Endothelial cell of umbilical vein (primary cell): ENCODE measurements around the gene EYS. TPM values are rescaled to one million over a fixed set of nuclear protein-coding genes. Genes with fewer than 3 reads are reported as not detected.

ENCODE experiments used
- BruUV-seq: library from RNA; stranded (reverse); fragments of 400-500 nt; replicated peaks from 2 replicates; lab custom pipeline; 2021; lab: Mats Ljungman, UMichigan
- CTCF ChIA-PET: fragments of 300-600, 350-600 bp; sonication (Branson Sonifier 250); formaldehyde crosslinking; loops from one replicate; lab custom pipeline; 2021; ENCODE audit warnings: antibody characterized with exemption, inconsistent platforms; lab: Charles Lee
- POLR2A ChIA-PET: fragments of 300-600, 350-600 bp; sonication (Branson Sonifier 250); formaldehyde crosslinking; loops from one replicate; lab custom pipeline; 2021; ENCODE audit warnings: antibody characterized with exemption, inconsistent platforms; lab: Charles Lee
- DNase-seq: peaks from one replicate; pipeline ENCODE4 v3.0.0-alpha.2; 2011; ENCODE audit warnings: low read depth, low spot score
- FAIRE-seq: peaks from 2 replicates; lab custom pipeline; 2011; peaks lifted over from hg19 to GRCh38; lab: Jason Lieb, UNC
- H2AFZ ChIP-seq: 2 replicates; pipeline ENCODE4 v1.6.0; 2012; ENCODE audit warnings: low read depth, low read length, control low read depth, inconsistent platforms
- H3K27ac ChIP-seq: 2 replicates; pipeline ENCODE4 v1.5.1; 2011; ENCODE audit warnings: low read depth, mild to moderate bottlenecking, control low read depth, low read length, moderate library complexity; ENCODE audit not compliant: insufficient read depth
- H3K27me3 ChIP-seq, 2 experiments: 2 replicates each; pipeline versions ENCODE4 v1.6.0 to v1.6.1; 2011; ENCODE audit warnings: low read length in 2 of 2, mixed read lengths in 1 of 2; ENCODE audit not compliant: control insufficient read depth in 2 of 2, insufficient read depth in 2 of 2
- H3K36me3 ChIP-seq, 2 experiments: 2 replicates in 1 of 2; 3 replicates in 1 of 2; pipeline ENCODE4 v1.5.1; 2011; ENCODE audit warnings: low read length in 2 of 2, mild to moderate bottlenecking in 1 of 2, moderate library complexity in 1 of 2; ENCODE audit not compliant: control insufficient read depth in 2 of 2, insufficient read depth in 2 of 2; ENCODE audit errors: extremely low read depth in 1 of 2
- H3K4me1 ChIP-seq: 3 replicates; pipeline ENCODE4 v1.5.1; 2011; ENCODE audit warnings: mild to moderate bottlenecking, low read length; ENCODE audit not compliant: control insufficient read depth, insufficient read depth; ENCODE audit errors: extremely low read depth
- H3K4me2 ChIP-seq: 2 replicates; pipeline ENCODE4 v1.6.1; 2011; ENCODE audit warnings: low read length, control low read depth, mixed read lengths; ENCODE audit not compliant: insufficient read depth
- H3K4me3 ChIP-seq, 3 experiments: fragments of 200-600 bp in 1 of 3; sonication (generic), shearing (Covaris generic) in 1 of 3; replicated peaks in 1 of 3; 2 replicates each; pipeline ENCODE4 v1.5.1; 2011 to 2016; ENCODE audit warnings: control low read depth in 3 of 3, low read length in 3 of 3, mild to moderate bottlenecking in 2 of 3, inconsistent platforms in 1 of 3, low read depth in 1 of 3, moderate library complexity in 1 of 3; ENCODE audit not compliant: insufficient read depth in 1 of 3
- H3K79me2 ChIP-seq: 2 replicates; pipeline ENCODE4 v1.6.0; 2012; ENCODE audit warnings: low read length, inconsistent platforms; ENCODE audit not compliant: control insufficient read depth, insufficient read depth
- H3K9ac ChIP-seq: replicated peaks from 2 replicates; pipeline ENCODE3; 2011; ENCODE audit warnings: low read length, control low read depth; ENCODE audit not compliant: insufficient read depth; ENCODE audit errors: extremely low read depth
- H3K9me1 ChIP-seq: replicated peaks from 3 replicates; pipeline ENCODE4 v1.6.0; 2011; ENCODE audit warnings: mild to moderate bottlenecking, low read length; ENCODE audit not compliant: control insufficient read depth, insufficient read depth; ENCODE audit errors: extremely low read depth
- H3K9me3 ChIP-seq: replicated peaks from 2 replicates; pipeline ENCODE4 v1.5.1; 2012; ENCODE audit warnings: low read length, inconsistent platforms; ENCODE audit not compliant: control insufficient read depth, insufficient read depth
- H4K20me1 ChIP-seq: replicated peaks from 2 replicates; pipeline ENCODE3; 2011; ENCODE audit warnings: mild to moderate bottlenecking, low read length; ENCODE audit not compliant: control insufficient read depth, insufficient read depth; ENCODE audit errors: extremely low read depth
- CTCF ChIP-seq, 2 donors: IDR thresholded peaks; 1 replicate in 1 of 2; 2 replicates in 1 of 2; pipeline ENCODE4 v1.5.1; 2011; ENCODE audit warnings: low read length in 2 of 2, mild to moderate bottlenecking in 2 of 2, moderate library complexity in 2 of 2, control low read depth in 1 of 2, inconsistent platforms in 1 of 2, low read depth in 1 of 2; ENCODE audit not compliant: insufficient read depth in 1 of 2; ENCODE audit errors: extremely low read depth in 1 of 2
- FOS ChIP-seq: IDR thresholded peaks from 2 replicates; pipeline ENCODE4 v1.6.1; 2011; ENCODE audit warnings: mild to moderate bottlenecking, low read length, moderate library complexity, borderline replicate concordance; ENCODE audit not compliant: insufficient read depth
- JUN ChIP-seq: IDR thresholded peaks from 2 replicates; pipeline ENCODE4 v1.6.1; 2011; ENCODE audit warnings: borderline replicate concordance, low read depth; ENCODE audit not compliant: insufficient read length, insufficient read depth
- MYC ChIP-seq: IDR thresholded peaks from one replicate; pipeline ENCODE4 v1.6.1; 2011; ENCODE audit warnings: mild to moderate bottlenecking, low read depth, low read length
- POLR2AphosphoS5 ChIP-seq: IDR thresholded peaks from 2 replicates; pipeline ENCODE4 v1.6.1; 2012; ENCODE audit warnings: low read depth, mild to moderate bottlenecking, control low read depth, low read length, moderate library complexity; ENCODE audit not compliant: insufficient read depth
- dilution Hi-C: fragments of 300-500 bp; cut with MboI; formaldehyde crosslinking; loops from one replicate; pipeline ENCODE4 v1.15.0; 2019; ENCODE audit warnings: low sequenced_read_pairs; ENCODE audit not compliant: extremely low pct_ligation_motif_present
- intact Hi-C: fragments of 100-400 bp; cut with micrococcal nuclease; formaldehyde crosslinking; loops from one replicate; pipeline ENCODE4 v1.10.0; 2022
- polyA plus RNA-seq, 4 experiments: library from polyadenylated mRNA; depleted of rRNA in 3 of 4; stranded (reverse) in 3 of 4; unstranded in 1 of 4; fragments of >200 nt; gene quantifications; 2 replicates each; pipeline versions ENCODE4 v1.2.1 to v1.2.3, GENCODE V29; 2011 to 2012; ENCODE audit warnings: missing spikeins in 1 of 4
- total RNA-seq: library from RNA; stranded (reverse); gene quantifications from 2 replicates; pipeline ENCODE4 v1.2.3, GENCODE V29; 2021

EYS gene
- total and polyA plus RNA-seq, 2 donors (not counting 3 experiments of a cell fraction or from before 2014, with no cell fraction given): 0.01 to 0.27 TPM

GRCh38 chr6:63883597-63883996, 1823.4 kb downstream of the EYS start:
- FAIRE-seq: no peak
- TF ChIP-seq POLR2AphosphoS5 (no peak), JUN (no peak), MYC (no peak), CTCF (IDR thresholded peaks at IDR 0.05; ENCODE audit: extremely low read depth in 1 of 2, insufficient read depth in 1 of 2, low read depth in 1 of 2, low read length in 2 of 2) (no peak)
- Histone ChIP-seq H3K4me3 (no peak overlapping the region), H3K9me1 (no peaks in the 10 kb centered on the region), H3K9me3 (no peaks in the 10 kb centered on the region), H3K9ac (no peak overlapping the region), H3K4me1 (no peaks in the 10 kb centered on the region), H3K4me2 (no peak overlapping the region), H3K27ac (no peak overlapping the region), H3K79me2 (no peaks in the 10 kb centered on the region), H2AFZ (no peak overlapping the region), H3K36me3 (no peaks in the 10 kb centered on the region), H3K27me3 (no peaks in the 10 kb centered on the region), H4K20me1 (no peaks in the 10 kb centered on the region)
- BruUV-seq: no TSS peak
- dilution Hi-C loops: no loop called here
- POLR2A ChIA-PET: no interaction called here
- DNase-seq: no peak
- intact Hi-C loops: no loop called here
- CTCF ChIA-PET: no interaction called here

GRCh38 chr6:63882208-63882607, 1824.8 kb downstream of the EYS start:
- H3K27ac ChIP-seq: no peak overlapping the region
- no peak overlapping the region for H2AFZ ChIP-seq
- no TSS peak for BruUV-seq
- no peak overlapping the region for H3K9ac ChIP-seq
- POLR2A ChIA-PET: no interaction called here
- H3K4me1 ChIP-seq: no peaks in the 10 kb centered on the region
- CTCF ChIA-PET: interaction anchor here (1.2 kb wide), 1 partner anchor 80 kb away, joined by 4 read pairs; no protein-coding TSS in a partner anchor
- dilution Hi-C loops: no loop called here
- no peak overlapping the region for H3K4me2 ChIP-seq
- no peaks in the 10 kb centered on the region for H3K9me3 ChIP-seq
- FAIRE-seq (no peak), DNase-seq (no peak)
- no peaks in the 10 kb centered on the region for H4K20me1 ChIP-seq
- H3K27me3 ChIP-seq: no peaks in the 10 kb centered on the region
- no peak overlapping the region for H3K4me3 ChIP-seq
- TF ChIP-seq CTCF (IDR thresholded peaks at IDR 0.05; ENCODE audit: extremely low read depth in 1 of 2, insufficient read depth in 1 of 2, low read depth in 1 of 2, low read length in 2 of 2) (peak in 1 of 2 donors; percentile 9), FOS (no peak)
- intact Hi-C loops: no loop called here
- H3K9me1 ChIP-seq: no peaks in the 10 kb centered on the region
- no peaks in the 10 kb centered on the region for H3K79me2 ChIP-seq
- H3K36me3 ChIP-seq: no peaks in the 10 kb centered on the region
